GM18873 (cell line): ENCODE measurements around the gene TAPBPL.

ENCODE experiments used
- ATAC-seq: cut with Tn5 transposase; IDR thresholded peaks from one replicate; pipeline ENCODE4 v1.9.1; 2021; ENCODE audit warnings: mild to moderate bottlenecking, moderate library complexity, moderate number of reproducible peaks; ENCODE audit not compliant: unreplicated experiment, low FRiP score

The TAPBPL gene

DNA sequence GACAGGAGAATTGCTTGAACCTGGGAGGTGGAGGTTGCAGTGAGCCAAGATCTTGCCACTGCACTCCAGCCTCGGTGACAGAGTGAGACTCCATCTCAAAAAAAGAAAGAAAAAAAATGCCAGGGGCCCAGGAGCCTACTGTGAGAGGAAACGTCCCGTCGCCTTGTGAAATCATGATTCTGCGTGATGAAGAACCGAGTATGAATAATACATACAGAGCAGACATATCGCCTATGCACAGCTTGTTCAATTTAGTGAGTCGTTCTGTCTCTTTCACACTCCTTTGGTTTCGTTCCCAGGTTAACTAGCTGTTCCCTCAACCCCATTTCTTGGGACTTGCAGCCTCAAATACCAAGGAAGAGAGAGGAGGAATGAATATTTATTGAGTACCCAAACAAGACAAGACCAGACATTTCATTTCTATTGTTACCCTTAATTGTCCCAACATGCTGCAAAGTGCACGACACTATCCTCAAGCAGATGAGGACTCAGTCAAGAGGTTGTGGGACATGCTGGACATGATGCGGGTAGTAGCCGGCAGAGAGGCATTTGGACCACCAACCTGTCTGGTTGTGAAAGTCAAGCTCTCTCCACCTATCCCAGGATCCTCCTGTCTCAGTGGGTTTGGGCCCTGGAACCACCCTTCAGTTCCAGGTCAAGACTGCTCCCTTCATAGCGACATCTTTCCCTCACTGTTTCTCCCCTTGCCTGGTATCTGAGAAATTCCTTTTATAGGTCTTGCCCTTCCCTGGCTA is 15.7 kb upstream of the TAPBPL start:
- no peak for ATAC-seq

DNA sequence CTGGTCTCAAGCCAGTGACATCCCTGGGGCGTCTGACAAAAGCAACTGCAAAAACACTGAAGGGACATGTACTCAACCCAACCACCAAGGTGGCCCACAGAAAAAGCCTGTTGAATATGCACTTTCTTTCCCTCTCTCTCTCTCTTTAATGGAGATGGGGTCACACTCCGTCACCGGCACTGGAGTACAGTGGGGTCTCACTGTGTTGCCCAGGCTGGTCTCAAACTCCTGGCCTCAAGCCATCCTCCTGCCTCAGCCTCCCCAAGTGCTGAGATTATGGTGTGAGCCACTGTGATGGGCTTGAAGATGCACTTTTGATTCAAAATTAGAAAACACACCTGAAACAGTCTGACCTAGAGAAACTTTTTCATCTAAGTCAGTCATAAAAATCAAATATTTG is 14.3 kb upstream of the TAPBPL start:
- ATAC-seq: no peak

DNA sequence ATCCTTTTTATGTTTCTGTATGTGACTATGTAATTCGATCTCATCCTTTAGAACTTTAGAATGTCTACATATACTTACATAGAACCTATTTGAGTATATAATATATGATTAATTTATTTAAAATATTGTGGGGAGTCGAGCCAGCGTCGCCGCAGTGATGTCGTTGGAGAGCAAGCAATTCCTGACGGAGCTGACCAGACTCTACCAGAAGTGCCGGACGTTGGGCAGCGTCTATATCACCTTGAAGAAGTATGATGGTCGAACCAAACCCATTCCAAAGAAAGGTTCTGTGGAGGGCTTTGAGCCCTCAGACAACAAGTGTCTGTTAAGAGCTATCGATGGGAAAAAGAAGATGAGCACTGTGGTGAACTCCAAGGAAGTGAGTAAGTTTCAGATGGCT is 13.5 kb upstream of the TAPBPL start:
- ATAC-seq: no peak

DNA sequence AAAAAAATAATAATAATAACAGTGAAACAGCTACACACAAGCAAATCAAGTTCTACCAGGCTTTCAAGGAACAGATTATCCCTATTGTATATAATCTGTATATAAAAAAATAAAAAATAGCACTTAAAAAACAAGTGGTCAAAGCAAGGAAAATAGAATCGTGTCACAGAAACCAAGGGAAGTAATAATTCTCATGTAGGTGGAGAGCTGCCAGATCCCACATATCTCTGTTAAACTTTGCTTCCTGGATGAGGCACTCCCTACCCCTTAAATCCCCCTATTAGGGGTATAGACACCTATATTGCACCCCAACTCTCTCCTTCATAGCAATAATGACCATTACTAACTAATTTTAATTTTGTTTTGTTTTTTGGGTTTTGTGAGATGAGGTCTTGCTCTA is 11.5 kb upstream of the TAPBPL start:
- ATAC-seq: no peak

DNA sequence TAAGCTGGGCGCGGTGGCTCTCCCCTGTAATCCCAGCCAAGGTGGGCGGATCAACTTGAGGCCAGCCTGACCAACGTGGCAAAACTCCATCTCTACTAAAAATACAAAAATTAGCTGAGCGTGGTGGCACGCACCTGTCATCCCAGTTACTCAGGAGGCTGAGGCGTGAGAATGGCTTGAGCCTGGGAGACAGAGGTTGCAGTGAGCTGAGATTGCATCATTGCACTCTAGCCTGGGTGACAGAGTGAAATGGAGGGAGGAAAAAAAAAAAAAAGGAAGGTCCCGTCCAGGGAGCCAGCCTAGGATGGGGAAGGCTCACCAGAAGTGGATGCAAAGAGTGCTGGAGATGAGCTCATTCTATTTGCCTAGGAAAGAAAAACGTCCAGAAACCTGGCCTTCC is 9.0 kb upstream of the TAPBPL start:
- no peak for ATAC-seq

DNA sequence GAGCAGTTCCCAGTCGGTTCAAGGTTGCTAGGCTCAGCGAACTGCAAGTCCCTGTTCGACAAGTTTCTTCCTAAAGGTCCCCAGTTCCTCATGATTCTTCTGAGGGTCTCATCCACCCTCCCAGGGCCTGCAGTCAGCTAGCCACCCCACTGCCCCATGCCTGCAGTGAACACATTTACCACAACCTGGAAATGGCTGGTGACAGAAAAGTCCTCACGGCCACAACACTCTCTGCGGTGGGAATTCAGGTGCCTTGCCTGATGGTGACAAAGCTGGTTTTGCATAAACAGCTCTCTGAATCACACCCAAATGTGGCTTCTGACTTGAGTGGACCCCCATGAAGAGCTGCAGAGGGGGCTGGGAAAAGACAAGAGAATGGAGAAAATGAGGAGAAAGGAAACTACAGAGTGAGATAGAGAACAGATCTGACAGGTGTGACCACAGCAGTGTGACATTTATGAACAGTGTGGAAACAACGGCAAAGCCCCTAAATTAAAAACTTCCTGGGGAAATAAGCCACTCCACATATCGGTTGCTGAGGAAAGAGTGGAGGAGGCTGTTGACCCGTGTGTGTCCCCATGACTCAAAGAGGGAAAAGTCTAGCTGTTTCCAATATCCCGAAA is 8.4 kb upstream of the TAPBPL start:
- no peak for ATAC-seq

DNA sequence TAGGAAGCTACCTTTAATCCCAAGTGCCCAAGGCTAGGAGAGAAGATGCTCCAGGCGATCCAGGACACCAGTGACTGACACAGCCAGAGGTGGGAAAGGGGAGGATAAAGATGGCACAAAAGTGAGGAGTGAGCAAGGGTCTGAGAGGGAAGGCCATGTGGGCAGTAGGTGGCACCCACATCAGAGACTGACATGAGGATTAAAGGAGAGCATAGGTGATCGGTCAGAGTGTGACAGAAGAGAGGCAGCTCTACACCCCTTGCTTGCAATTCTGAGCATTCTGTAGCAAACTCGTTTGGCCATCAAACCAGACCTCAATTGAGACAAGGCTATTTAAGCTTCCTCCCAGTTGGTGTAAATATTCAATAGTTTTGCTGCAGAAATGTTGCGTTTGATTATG is 7.8 kb upstream of the TAPBPL start:
- ATAC-seq: no peak

DNA sequence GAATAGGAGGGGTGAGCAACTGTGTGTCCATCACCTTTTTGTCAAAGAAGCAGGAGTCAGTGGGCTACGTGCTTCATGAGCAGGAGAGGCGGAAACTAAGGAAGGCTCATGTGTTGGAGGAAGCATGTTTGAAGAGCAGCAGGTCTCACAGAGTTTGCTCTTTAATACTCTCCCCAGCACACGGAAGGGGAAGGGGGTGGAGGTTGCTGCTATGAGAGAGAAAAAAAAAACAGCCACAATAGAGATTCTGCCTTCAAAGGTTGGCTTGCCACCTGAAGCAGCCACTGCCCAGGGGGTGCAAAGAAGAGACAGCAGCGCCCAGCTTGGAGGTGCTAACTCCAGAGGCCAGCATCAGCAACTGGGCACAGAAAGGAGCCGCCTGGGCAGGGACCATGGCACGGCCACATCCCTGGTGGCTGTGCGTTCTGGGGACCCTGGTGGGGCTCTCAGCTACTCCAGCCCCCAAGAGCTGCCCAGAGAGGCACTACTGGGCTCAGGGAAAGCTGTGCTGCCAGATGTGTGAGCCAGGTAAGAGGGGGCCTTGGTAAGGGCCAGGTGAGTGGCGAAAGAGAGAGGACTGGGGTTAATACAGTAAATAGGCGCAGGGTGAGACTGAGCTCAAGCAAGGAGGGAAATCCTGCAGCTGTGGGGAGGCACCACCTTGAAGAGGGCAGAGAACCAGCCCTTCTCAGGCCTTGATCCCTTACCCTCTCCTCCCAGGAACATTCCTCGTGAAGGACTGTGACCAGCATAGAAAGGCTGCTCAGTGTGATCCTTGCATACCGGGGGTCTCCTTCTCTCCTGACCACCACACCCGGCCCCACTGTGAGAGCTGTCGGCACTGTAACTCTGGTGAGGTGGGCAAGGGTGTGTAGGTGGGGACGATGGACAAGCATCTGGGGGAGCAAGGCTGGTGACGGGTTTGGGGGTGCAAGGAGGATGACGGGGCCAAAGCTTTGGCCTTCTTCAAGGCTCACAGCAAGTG is 6.8 kb upstream of the TAPBPL start, which contains the start of gene CD27:
CD27 (plus strand) TSS at position 252 of the 985 bp plus-strand sequence; CDS start at position 393, 141 bp downstream.
- no peak for ATAC-seq

DNA sequence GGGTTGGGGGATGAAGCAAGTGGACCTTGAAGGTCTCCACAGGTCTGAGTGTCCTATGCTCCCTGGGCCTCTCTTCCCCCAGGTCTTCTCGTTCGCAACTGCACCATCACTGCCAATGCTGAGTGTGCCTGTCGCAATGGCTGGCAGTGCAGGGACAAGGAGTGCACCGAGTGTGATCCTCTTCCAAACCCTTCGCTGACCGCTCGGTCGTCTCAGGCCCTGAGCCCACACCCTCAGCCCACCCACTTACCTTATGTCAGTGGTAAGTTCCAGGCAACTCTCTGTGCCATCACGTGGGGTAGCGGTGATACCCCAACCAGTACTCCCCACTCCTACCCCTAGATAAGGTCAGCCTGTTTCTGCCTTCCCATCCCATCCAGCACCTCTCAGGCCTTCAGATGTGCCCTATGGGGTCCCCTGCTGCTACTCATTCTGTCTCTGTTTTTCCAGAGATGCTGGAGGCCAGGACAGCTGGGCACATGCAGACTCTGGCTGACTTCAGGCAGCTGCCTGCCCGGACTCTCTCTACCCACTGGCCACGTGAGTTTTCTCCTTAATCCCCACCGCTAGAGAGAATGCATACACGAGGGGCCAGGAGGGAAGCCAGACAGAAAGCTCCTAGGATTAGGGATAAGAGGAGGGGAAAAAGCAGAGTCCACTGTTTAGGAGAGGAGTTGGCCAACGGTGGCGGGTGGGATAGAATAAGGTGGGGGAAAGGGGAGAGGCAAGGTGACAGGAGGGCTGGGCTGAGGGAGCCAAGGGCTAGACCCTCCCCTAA is 1.6 kb upstream of the TAPBPL start:
- no peak for ATAC-seq

DNA sequence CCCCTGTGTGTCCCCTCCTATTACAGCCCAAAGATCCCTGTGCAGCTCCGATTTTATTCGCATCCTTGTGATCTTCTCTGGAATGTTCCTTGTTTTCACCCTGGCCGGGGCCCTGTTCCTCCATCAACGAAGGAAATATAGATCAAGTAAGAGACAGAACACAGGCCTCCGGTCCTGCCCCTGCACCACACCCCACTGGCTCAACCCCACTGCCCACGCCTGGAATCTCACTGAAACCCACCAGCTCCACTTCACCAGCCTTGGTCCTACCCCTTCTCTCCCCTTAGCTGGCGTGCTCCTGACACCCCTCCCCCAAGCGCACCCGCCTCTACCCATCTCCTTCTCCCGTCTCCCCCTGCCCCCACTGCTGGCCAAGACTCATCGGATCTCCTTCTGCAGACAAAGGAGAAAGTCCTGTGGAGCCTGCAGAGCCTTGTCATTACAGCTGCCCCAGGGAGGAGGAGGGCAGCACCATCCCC is 934 bp upstream of the TAPBPL start:
- ATAC-seq: no peak

DNA sequence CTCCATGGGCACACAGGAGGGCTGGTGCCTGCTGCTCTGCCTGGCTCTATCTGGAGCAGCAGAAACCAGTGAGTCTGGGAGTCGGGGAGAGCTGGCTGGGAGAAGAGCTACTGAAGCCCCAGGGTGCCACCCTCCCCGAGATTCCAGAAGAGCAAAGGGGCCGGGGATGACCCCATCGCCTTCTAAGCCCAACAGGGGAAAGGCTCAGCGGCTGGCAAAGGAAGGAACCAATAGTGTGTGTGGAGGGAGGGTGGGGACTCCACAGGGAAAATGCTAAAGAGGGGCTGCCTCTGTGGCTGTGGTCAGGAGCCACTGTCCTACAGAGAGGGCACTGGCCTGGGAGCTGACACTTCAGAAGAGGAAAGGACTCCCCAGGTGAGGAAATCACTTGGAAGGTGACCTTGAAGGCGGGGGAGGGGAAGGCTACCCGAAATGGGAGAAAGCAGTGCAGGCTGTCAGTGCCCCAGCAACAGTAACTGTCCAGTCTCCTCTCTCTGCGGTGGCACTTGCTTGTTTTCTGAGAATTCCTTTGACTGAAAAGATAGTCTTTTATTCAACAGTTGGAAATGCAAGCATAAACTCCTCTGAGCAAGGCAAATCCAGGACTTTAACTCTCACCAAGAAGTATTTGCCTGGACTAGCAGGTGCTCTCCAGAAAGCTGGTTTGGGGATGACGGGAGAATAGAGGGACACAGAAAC is 552 bp downstream of the TAPBPL start:
- no peak for ATAC-seq

DNA sequence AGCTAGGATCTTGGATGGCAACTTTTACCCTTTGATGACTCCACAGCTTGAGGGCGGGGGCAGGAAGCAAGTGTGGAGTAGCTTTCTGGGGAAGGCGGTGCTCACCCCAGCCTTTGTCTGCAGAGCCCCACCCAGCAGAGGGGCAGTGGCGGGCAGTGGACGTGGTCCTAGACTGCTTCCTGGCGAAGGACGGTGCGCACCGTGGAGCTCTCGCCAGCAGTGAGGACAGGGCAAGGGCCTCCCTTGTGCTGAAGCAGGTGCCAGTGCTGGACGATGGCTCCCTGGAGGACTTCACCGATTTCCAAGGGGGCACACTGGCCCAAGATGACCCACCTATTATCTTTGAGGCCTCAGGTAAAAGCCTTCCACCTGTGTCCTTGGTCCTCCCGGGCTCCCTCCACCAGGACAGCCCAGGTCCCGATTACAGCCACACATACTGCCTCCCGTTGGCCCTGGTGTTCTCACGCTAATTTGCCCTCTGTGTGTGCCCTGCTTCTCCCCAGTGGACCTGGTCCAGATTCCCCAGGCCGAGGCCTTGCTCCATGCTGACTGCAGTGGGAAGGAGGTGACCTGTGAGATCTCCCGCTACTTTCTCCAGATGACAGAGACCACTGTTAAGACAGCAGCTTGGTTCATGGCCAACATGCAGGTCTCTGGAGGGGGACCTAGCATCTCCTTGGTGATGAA is 1.2 kb downstream of the TAPBPL start:
- ATAC-seq: no peak

DNA sequence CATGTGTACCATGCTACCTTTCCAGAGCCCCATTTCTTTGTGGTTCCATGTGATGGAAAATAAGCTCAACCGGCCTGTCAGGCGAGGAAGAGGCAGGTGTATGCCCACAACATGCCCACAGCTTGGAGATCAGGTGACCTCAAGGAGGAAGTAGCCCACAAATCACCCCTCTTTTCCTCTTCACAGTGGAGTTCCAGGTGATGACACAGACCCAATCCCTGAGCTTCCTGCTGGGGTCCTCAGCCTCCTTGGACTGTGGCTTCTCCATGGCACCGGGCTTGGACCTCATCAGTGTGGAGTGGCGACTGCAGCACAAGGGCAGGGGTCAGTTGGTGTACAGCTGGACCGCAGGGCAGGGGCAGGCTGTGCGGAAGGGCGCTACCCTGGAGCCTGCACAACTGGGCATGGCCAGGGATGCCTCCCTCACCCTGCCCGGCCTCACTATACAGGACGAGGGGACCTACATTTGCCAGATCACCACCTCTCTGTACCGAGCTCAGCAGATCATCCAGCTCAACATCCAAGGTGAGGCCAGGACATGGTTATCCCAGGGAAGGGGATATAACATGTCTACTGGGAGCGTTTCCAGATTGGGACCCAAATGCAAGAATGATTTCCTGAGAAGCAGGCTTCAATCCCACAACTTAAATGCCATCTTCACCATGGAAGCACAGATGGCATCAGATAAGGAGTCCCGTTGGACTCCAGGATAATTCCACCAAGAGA is 5.5 kb downstream of the TAPBPL start:
- no peak for ATAC-seq

DNA sequence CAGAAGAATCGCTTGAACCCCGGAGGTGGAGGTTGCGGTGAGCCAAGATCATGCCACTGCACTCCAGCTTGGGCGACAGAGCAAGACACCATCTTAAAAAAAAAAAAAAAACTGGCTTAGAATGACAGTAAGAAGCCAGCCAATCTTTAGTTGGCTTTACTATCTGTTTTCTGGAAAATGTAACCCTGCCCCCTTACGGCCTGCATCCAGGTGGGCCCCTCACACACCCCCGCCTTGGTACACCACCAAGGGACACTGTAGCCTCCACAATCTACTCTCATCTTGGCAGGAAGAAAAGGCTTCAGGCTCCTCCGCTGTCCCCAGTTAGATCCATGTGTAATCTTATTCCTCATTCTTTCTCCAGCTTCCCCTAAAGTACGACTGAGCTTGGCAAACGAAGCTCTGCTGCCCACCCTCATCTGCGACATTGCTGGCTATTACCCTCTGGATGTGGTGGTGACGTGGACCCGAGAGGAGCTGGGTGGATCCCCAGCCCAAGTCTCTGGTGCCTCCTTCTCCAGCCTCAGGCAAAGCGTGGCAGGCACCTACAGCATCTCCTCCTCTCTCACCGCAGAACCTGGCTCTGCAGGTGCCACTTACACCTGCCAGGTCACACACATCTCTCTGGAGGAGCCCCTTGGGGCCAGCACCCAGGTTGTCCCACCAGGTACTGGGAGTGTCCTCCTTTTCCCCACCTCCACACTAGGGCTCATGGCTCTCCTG is 6.6 kb downstream of the TAPBPL start:
- ATAC-seq: no peak

DNA sequence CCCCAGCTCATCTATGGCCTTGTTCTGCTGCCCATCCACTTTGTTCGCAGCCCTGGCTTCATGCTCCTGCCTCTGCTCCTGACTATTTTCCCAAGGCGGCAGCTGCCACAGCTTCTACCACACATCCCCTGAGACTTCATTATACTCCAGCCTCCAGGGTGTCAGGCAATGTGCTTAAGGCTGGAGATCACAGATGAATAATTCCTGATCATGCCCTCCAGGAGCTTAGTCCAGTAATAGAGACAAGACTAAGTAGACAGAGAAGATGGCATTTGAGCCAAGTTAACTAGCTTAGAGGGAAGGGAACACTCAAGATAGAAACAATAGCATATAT is 7.1 kb downstream of the TAPBPL start:
- ATAC-seq: no peak

DNA sequence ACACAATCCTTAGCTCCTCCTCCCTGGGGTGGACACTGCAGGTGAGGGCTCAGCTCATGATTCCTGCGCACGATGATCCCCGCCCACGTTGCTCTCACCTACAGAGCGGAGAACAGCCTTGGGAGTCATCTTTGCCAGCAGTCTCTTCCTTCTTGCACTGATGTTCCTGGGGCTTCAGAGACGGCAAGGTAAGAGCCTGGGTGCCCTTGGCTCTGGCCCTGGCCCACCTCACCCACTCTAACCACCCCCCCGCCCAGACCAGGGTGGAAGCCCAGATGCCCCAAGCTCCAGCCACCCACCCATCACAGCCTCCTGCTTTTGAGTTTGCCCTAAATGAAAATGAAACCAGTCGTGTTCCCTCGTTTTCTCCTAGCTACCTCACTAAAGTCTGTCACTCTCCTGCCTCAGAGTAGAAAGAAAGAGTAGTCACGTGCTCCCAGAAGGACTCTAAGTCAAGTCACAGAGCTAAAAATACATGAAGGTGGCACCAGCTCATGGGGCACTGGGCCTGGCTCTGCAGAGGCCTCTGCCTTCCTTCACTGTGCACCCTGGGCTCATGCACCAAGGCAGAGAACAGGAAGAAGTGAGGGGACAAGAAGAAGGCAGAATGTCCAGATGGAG is 9.0 kb downstream of the TAPBPL start:
- no peak for ATAC-seq
